GM21786 (cell line): ENCODE data around the gene TKTL1.

ENCODE experiments used
- ATAC-seq: cut with Tn5 transposase; IDR thresholded peaks from one replicate; pipeline ENCODE4 v1.9.1; 2021; ENCODE audit not compliant: unreplicated experiment

Gene TKTL1

DNA sequence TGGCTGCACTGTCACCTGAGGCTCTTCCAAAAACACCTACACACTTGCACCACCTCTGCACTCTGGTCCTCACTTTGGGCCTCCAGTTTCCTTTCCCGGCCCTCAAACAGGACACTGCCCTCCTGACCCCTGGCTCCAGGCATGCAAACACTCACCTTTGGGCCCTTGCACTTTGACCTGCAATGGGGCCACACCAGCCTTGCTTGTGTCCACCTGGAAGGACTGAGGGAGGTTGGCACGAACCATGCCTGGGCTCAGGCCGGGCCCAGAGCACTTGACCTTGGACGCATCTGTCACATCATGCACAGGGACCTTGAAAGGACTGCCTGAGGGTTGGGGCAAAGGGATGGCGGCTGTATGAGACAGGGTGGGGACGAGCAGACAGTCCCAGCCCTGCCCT is 63.2 kb downstream of the TKTL1 start:
- ATAC-seq: no peak

DNA sequence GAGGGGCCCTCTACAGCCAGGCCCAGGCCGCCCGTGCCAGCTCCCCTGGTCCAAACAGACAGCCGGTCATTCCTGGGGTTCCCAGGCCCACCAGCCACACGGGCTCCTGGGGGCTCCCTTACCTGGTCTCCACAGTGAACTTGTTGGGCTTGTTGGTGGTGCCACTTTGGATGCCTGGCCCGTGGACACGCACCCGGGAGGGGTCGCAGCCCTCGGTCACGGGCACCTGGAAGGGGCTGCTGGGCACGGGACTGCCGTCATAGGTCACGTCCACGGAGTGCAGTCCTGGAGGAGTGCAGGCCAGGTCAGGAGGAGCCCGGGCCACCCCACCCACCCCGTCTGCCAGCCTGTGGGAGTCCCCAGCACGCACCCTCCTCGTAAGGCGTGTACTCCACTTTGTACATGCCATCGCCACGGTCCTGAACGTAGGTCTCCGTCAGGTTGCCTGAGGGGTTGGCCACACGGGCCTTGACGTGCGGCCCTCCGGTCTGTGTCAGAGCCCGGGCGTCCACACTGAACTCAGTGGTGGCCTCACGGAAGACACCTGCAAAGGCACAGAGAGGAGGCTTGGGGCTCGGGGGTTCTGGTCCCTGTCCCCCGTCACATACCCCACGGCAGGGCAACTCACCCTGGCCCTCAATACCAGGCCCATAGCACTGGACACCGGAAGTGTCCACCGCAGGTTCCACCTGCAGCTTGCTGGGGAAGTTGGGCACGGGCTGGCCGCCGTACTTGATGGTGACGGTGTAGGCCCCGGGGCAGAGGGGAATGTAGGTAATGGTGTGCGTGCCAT is 64.0 kb downstream of the TKTL1 start:
- ATAC-seq: no peak

DNA sequence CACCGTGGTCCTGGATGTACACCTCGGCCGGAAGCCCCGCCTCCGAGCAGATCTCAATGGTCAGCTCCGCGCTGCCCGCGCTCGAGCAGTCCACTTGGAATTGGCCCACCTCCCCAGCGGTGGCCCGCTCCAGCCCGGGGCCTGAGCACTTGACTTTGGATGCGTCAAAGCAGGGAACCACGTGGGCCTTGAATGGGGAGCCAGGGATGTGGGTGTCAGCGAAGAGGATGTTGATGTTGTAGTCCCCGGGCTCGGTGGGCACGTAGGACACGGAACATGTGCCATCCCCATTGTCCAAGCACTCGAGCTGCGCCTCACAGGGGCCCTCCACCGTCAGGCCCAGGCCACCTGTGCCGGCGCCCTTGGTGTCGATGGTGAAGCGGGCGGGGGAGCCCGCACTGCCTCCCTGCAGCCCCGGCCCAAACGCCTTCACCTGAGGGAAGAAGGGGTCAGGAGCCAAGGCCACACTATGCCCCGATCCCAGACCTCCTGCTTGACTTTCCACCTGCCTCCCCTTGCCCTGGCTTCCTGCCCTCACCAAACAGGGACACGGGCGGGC is 64.6 kb downstream of the TKTL1 start:
- ATAC-seq: no peak

DNA sequence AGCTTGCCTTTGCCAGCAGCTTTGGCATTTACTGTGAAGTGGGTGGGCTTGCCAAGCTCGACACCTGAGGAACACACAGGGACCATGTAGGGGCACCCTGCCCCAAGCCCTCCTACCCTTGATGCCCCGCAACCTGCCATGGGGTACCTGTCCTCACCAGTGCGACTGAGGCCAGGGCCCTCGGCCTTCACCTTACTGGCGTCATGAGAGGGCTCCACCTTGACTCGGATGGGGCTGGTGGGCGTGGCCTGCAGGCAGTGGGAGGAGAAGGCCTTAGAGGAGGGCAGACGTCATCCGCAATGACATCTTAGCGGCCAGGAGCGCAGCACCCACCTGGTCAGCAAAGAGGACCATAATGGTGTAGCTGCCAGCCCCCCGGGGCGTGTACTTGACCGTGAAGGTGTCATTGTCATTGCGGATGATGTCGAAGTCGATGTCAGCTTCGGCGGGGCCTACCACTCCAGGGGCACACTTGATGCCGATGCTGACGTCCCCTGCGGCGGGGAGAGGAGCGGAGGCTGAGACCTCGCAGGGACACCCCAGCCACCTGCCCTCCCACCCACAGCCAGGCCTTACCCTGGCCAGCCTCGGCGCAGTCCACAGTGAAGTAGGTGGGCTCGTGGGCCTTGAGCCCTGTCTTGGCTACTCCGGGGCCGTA is 66.6 kb downstream of the TKTL1 start:
- no peak for ATAC-seq

DNA sequence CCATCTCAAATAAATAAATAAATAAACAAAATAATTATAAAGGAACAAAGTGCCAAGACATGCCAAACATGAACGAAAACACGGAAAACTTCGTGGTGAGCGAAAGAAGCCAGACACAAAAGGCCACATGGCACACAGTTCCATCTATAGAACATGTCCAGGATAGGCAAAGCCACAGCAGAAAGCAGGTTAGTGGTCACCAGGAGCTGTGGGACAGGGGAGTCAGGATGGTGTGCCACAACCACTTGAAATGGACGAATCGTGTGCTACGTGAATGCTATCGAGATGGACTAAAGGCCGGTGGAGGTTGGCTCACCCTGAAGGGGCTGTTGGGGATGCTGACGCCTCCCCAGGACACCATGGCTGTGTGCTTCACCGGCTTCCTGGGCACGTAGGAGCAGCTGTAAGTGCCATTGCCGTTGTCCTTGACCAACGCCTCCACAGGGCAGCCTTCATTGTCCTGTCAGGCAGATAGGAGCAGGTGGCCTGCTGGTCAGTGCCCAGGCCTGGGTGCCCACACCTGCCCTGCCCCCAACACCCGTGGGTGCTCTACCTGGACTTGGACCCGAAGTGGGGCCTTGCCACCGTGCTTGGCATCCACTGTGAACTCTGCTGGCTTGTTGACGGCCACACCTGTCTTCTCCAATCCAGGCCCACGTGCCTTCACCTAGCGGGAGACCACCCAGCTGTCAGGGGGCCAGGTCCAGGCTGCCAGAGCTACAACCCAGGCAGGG is 68.3 kb downstream of the TKTL1 start:
- ATAC-seq: no peak

DNA sequence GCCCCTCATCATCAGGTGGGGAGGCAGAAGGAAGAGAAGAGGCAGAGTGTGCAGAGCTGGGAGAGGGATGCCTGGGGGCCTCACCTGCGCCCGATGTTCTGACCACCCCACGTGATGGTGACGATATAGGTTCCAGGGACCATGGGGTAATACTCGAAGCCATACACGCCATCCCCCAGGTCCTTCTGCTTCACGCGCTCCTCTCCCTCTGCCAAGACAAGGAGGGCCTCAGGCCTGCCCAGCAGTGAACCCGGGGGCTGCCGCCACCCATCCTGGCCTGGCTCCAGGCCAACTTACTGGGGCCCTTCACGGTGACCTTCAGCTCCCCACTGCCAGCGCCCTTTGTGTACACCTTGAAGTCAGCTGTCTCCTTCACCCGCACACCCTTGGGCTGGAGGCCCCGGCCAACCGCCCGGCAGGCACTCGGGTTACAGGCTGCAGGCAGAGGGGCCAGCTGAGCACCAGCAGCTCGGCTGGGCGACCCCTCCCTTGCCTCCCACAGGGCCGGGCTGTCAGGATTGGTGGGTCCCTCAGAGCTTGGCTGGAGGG is 69.5 kb downstream of the TKTL1 start:
- no peak for ATAC-seq

DNA sequence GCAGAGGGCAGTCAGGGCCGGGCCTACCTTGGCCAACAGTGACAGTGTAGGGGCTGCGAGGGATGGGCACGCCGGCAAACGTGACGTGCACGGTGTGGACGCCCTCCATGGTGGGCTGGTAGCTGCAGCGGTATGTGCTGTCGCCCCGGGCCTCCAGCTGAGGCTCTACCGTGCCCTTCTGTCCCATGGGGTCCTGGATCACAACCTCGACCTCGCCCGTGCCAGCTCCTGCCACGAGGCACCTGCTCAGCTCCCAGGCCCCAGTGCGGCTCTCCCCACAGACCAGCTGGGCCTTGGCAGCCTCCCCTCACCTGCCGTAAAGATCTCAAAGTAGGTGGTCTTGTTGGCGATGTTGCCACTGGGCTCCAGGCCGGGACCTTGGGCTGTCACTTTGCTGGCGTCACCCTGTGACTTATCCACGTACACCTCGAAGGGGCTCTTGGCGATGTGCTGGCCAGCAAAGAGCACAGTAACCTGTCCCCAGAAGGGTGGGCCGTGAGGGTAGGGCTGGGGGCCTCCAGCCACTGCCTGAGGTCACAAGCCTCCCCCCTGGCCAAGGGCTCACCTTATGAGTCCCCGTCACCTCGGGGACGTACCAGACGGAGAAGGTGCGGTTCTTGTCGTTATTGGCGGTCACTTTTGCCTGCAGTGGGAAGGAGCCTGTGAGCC is 70.5 kb downstream of the TKTL1 start:
- no peak for ATAC-seq

DNA sequence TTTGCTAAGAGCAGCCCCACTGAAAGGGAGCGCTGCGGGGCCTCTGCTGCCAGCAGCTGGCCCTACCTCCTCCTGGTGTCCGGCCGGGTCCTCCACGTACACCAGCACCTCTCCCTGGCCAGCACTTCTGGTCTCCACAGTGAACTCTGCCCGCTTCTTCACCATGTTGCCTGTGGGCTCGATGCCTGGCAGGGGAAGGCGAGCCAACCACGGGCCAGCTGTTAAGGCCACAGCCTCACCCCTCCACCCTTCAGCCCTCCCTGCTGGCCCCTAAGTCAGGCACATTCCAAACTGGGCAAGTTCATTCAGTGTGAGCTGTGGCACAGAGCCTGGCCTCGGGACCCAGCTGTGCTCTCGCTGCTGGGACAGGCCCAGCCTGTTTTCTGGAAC is 71.1 kb downstream of the TKTL1 start:
- ATAC-seq: no peak

DNA sequence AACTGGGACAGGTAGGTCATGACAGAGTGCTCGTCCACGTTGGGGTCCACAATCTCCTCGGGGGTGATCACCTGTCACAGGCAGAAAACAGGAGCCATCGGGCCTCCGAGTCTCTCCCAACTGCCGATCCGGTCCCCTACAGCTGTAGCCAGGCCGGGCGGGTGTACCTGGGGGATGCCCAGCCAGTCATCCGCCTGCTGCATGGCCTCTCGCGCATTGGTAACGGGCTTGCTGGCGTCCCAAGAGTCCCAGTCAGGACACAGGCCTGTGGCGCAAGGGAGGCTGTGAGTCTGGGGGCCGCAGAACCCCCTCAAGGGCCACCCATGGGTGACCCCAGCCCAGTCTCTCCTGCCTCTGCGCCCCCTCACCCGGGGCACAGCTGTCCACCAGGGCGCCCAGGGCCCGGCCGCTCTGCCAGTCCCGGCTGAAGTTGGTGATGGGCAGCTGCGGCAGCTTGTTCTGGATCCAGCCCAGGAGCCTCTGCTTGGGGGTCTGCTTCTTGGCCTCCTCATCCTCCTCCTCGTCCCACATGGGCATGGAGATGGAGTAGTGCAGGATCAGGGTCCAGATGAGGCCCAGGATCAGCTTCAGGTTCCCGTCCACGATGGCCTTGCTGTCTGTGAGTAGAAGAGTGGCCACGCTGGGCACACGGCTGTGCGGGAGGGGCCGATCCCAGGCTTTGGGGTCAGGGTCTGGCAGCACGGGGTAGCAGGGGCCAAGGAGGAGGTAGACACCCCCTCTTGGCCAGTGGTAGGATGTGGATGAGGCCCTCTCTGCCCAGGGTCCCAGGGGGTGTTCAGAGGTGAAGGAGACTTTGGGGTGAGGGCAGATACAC is 72.1 kb downstream of the TKTL1 start:
- ATAC-seq: no peak

DNA sequence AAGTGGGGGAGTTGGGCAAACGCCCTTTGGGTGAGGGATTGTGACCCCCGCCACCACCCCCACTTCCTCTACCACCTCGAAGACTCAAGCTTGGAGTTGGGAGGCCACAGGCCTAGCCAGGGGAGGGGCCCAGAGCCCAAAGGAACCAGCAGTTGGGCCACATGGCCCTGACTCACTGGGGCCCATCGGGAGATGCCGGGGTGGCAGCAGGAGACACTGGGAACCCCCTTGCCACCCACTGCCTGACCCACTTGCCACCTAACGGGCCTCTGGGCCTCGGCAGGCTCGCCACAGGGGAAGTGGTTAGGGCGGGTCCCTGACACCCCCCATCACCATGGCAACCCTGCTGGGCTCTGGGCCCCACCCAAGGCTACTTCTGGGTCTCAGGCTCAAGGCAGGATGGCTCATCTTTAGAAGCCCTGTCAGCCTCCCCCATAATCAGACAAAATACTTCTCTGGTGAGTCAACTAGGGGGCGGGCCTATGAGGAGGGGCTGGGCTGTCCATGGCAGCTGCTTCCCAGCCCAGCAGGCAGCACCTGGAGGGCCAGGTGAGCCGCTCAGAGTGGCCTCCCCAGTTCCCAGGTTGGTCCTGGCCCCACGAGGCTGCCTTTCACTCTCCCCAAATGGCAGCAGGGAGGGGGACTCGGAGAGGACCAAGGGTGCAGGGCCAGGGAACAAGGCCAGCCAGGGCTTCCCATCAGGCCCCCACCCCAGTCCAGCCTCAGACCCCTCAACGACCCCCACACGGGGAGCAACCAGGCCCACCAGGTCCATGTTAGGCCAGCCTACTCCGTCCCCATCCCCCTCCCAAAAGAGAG is 73.2 kb downstream of the TKTL1 start:
- ATAC-seq: peak; percentile 39

DNA sequence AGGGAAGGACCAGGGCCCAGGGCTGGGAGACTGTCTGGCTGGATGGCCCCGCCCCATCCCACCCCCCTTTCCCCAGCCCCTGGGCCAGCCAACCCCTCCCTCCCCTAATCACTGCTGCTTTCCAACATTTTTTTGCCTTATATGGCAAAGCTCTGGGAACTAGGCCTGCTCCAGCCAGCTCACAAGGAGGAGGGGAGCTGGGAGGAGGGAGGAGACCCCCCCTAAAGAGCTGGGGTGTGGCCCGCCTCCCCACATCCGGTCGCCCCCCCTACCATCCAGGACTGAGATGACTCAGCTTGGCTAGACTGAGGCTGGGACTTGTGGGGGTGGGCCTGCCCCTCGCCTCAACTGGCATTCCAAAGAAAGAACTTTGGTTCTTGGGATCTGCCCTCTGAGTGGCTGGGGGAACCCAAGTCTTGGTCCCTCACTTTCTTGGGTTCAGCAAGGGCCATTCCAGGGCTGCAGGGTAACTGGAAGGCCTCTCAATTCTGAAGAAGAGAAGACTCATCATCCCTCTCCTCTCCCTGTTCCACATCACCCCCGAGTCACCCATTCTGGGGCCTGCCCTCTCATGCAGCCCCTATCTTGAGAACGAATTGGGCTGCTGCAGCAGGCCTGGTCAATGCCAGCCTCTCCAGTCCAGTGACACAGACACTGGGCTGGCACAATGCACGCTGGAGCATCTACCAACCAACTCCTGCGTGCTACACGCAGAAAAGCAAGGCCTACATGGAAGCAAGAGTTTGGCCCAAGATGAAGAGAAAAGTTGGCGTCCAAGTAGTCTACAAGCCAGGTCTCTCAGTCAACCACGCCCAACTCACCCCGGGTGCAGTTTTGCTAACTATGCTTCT is 74.1 kb downstream of the TKTL1 start:
- ATAC-seq: no peak

DNA sequence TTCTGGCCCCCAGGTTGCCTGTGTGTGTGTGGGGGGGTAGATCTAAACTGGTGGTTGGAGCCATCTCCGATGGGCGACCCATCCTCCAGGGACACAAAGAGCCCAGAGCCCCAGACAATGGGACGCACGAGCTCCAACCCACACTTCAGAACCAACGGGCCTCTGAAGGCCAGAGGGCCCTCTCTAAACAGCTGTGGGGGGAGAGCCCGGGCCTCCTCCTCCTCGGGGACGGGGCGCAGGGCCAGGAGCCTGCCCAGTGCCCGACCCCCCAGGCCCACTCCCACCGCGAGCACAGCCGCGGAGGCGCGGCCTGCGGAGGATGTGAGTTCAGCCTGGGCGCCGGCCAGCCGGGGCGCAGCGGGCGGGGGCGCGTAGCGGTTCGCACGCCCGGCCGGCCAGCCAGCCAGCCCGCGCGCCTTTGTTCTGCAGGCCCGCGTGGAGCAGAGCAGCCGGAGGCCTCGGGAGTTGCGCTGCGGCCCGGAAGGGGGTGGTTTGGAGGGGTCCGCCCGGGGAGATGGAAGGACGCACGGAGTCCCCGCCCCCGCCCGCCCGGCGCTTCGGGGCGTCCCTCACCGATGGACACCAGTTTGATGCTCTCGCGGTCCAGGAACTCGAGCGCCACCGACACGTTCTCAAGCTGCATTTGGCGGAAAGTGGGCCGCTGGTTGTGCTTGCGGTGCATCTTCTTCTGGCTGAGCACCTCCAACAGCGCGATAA is 74.9 kb downstream of the TKTL1 start:
- no peak for ATAC-seq

DNA sequence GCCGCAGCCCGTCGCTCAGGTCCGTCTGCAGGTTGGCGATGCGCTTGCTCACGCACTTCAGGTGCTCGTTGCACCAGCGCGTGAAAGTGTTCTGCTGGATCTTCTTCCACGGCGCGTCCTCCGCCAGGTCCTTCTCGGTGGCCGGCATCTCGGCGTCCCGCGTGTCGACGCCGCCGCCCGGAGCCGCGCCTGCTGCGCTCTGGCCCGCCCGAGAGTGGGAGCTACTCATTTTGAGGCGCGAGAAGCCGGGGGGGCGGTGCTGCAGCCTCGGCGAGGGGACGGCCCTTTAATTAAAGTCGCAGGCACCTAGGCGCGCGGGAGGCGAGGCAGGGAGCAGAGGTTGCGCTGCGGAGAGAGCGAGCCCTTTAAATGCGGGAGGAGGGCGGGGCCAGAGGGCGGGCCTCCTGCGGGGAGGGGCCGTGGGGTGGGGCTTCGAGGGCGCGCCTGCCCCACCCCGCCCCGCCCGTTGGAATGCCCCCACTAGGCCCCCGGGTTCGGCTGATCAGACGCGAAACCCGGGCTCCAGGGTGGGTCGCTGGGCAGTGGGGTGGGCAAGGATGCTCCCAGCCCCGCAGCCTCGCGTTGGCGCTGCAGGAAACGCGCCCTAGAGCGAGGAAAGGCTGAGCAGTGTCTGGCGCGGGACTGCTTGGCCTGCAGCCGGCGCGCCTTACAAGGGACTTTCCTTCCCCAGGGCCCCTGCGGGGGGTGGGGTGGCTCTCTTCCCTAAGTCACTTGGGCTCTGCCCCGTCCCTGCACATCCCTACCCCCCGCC is 75.6 kb downstream of the TKTL1 start:
- ATAC-seq: peak; percentile 51

DNA sequence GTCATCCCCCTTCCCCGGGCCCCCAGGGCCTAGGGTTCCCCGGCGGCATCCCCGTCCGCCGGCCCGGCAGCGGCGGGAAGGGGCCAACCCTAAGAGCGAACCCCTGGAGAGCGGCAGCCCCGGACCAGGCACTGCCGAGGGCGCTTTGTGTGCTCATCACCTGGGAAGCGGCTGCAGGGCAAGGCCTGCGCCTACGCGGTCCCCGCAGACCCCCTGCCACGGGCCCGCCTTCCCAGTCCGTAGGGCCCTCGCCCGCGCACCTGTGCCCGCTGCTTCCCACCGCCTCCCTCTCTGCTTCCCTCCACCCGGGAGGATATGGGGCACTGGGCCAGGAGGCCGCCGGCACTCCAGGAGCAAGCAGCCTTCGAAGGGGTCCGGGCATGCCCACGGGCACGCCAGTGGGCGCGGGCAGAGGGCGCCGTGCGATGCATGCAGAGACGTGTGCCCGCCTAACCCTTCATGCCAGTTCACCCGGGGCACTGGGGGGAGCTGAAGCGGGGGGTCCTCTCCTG is 76.2 kb downstream of the TKTL1 start:
- ATAC-seq: peak; percentile 1

DNA sequence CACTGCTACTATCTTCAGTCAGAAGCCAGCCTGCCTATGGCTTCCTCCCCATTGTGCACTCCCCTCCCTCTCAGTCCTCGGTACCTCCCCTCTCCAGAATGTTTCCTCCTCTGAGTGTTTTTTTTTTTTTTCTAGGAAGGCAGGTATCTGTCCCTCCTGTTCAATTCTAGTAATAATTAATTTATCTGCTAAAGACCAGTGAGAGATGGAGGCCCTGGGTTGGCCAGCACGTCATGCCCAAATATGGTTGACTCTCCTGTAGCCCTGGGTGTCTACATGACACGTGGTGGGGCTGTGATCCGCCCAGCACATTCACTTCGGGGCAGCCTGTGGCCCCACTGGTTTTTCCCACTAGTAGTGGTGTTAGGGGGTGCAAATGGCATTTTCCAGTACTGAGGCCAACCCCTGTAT is 77.0 kb downstream of the TKTL1 start:
- no peak for ATAC-seq
